AG10803 (cell line): ENCODE data around the gene VGLL4.

ENCODE experiments used
- DNase-seq: peaks from one replicate; pipeline ENCODE4 v3.0.0; 2010; ENCODE audit warnings: low read depth
- H3K4me3 ChIP-seq: 2 replicates; pipeline ENCODE4 v1.5.1; 2011; ENCODE audit warnings: mild to moderate bottlenecking, low read length, control low read depth
- TF ChIP-seq, protein P1 (sequence below): conservative IDR thresholded peaks from 2 replicates; pipeline ENCODE4 v1.5.1; 2011; ENCODE audit warnings: mild to moderate bottlenecking, low read length, control low read depth, inconsistent platforms

Gene VGLL4

DNA sequence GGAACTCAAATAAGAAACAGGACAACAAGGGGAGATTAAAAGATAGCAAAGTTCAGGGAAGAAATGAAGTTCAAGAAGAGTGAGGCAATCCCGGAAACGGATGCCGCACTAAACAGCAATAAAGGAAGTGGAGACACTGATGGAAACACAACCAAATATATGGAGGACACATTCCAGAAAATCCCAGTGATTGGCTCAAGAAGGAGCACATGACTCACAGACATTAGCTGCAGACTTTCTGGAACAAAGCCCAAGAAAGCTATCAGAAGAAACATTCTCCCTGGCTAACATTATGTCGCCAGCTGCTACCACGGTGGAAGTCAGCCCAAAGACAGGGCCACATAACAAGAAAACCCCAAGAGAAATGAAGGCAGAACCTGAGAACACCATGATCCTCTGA is 18.1 kb upstream of the VGLL4 start:
- DNase-seq: peak; percentile 79

DNA sequence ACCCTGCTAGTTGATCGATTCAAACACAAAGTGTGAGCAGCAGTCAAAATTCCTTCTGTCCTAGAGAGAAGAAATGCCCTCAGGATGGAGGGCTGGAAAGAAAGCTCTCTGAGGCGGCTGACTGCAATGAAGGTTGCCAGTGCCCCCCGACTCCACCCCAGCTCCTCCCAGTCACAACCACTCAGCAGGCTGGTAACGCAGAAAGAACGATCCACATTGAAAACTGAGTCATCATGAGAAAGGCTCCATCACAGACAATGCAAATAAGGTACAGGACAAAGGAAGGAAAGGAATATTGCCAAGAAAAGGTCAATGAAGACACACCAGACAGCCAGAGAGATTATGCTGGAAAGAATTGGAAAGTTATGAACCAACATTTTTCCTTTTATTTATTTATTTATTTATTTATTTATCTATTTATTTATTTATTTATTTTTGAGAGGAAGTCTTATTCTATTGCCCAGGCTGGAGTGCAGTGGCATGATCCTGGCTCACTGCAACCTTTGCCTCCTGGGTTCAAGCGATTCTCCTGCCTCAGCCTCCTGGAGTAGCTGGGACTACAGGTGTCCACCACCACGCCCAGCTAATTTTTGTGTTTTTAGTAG is 17.4 kb upstream of the VGLL4 start:
- H3K4me3 ChIP-seq: no peak overlapping the region
- TF ChIP-seq, protein P1, sequence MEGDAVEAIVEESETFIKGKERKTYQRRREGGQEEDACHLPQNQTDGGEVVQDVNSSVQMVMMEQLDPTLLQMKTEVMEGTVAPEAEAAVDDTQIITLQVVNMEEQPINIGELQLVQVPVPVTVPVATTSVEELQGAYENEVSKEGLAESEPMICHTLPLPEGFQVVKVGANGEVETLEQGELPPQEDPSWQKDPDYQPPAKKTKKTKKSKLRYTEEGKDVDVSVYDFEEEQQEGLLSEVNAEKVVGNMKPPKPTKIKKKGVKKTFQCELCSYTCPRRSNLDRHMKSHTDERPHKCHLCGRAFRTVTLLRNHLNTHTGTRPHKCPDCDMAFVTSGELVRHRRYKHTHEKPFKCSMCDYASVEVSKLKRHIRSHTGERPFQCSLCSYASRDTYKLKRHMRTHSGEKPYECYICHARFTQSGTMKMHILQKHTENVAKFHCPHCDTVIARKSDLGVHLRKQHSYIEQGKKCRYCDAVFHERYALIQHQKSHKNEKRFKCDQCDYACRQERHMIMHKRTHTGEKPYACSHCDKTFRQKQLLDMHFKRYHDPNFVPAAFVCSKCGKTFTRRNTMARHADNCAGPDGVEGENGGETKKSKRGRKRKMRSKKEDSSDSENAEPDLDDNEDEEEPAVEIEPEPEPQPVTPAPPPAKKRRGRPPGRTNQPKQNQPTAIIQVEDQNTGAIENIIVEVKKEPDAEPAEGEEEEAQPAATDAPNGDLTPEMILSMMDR: no peak
- DNase-seq: no peak

More for the DNA sequence above, 18.1 kb upstream of the VGLL4 start:
- H3K4me3 ChIP-seq: no peak overlapping the region
- TF ChIP-seq, protein P1: no peak

DNA sequence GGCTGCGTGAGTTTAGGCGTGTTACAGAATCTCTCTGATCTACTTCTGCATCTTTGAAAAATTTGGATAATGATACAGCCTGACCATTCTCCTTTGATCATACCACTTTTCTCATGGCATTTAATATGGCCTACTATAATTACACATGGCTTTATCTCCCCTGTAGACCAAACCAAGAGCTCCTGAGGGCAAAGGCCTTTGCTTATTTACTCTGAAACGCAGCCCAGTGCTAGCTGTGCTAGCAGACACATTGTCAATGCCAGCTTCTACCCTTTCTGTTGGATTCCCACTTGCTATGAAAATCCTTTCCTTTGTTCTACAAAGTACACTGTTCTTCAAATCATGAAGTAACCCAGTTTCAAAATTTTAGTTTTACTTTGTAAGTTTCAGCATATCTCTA is 16.5 kb upstream of the VGLL4 start:
- DNase-seq: no peak
- no peak overlapping the region for H3K4me3 ChIP-seq
- TF ChIP-seq, protein P1: no peak

DNA sequence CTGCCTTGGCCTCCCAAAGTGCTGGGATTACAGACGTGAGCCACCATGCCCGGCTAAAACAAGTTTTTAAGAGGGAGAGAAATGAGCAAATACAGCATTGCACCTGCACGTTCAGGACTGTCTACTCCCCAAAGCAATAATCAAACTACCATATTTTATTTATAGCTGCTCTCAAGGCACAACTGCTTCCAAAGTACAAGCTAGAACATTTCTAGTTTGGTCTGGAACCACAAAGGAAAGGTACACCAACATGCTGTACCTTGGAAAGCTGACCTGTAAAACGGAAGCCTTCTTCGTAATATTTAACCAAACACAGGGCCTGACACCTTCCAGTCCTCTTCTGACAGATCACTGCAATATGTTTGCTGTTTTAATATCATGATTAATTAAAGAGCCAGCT is 14.5 kb upstream of the VGLL4 start:
- H3K4me3 ChIP-seq: no peak overlapping the region
- TF ChIP-seq, protein P1: no peak
- no peak for DNase-seq

DNA sequence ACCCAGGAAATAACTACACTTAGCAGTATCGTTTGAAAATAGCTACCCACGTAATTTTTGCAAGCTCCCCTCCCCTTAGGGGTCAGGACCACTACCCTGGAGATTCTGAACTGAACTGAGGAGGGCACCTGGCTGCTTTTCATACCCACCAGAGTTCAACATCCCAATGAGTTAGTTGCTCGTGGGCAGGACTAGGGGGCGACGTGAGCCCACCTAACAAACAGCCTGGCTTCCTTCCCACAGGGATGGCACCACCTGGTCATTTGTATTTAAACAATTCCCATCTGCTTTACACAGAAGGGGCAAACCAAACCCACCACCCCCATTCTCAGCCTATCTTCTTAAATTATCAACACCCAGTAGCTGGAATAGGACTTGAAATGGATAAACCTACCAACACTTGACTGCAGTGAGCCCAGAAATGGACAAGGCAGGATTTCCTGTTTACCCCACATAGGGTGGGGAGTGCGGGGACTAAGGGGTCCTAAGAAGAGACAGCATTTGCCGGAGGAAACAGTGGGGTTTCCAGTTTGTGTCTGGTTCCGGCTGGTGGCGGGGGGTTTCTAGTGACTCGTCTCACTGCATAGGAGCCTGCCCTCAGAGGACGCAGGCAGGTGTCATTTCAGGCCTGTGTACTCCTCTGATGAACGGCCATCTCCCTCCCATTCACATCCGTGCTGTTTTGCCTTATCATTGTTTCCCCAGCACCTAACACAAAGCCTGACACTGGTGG is 11.6 kb upstream of the VGLL4 start:
- no peak overlapping the region for H3K4me3 ChIP-seq
- DNase-seq: no peak
- TF ChIP-seq, protein P1: peak; percentile 25

DNA sequence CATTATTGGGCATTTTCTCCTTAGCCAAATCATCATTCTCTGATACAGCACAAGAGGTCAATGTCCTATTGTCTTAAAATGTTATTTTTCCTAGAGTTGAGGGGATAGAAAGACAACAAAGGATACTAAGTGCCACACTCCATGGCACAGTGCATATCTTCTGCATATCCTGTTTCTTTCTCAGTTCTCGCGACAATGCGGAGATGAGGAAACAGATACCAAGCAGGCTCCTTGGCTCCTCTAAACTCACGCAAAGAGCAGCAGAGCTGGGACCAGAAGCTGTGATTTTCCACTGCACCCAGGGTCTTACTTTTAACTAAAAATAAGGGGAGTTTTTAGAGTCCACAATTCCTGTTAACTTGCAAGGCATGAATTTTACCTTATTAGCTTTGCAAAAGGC is 10.5 kb upstream of the VGLL4 start:
- no peak overlapping the region for H3K4me3 ChIP-seq
- TF ChIP-seq, protein P1: no peak
- DNase-seq: no peak
